Measurements from ENCODE around the gene SLC25A21.
A peak's percentile ranks its signal among the peaks of the same experiment; 100 is the strongest.

Gene SLC25A21

GRCh38 chr14:36661506-36662257 is 510.7 kb downstream of the SLC25A21 start, which contains the start of gene PAX9:
TSS of gene PAX9 (plus strand) at chr14:36661860. CDS start at chr14:36662090, 230 bp downstream.
- Histone ChIP-seq H2AK5ac (ENCODE audit: low read depth, low read length) (peak within 1 kb of the TSS; percentile 2), H3K4ac (ENCODE audit: low read length) (no peak within 1 kb of the TSS), H2BK12ac (ENCODE audit: low read length) (no peak within 1 kb of the TSS), H3K18ac (ENCODE audit: low read length) (peak within 1 kb of the TSS; percentile 40), H3K4me2 (ENCODE audit: insufficient read depth, low read length, poor library complexity, severe bottlenecking) (peak within 1 kb of the TSS; percentile 74), H3K4me3 (ENCODE audit: low read length in 2 of 2) (peak within 1 kb of the TSS; percentile 23 to 41), H3K9me3 (replicated peaks in 1 of 2; ENCODE audit: control insufficient read depth in 2 of 2, insufficient read depth in 1 of 2, low read depth in 1 of 2, low read length in 2 of 2) (peaks cover 0 to 2% of the 10 kb centered on the region in 2 donors), H3K27me3 (ENCODE audit: control insufficient read depth in 3 of 3, insufficient read depth in 3 of 3, low read depth in 1 of 3, low read length in 3 of 3) (peaks cover 71 to 100% (median 97%) of the 10 kb centered on the region in 3 experiments), H3K79me1 (ENCODE audit: low read depth, low read length) (peaks cover 3% of the 10 kb centered on the region), H3K27ac (replicated peaks; ENCODE audit: low read length) (no peak within 1 kb of the TSS), H3K36me3 (replicated peaks in 1 of 2; ENCODE audit: control insufficient read depth in 2 of 2, insufficient read depth in 2 of 2, low read length in 2 of 2) (no peaks in the 10 kb centered on the region), H3K14ac (ENCODE audit: low read length) (peak within 1 kb of the TSS; percentile 97), H2BK5ac (ENCODE audit: low read length) (peak within 1 kb of the TSS; percentile 58), H3K23ac (ENCODE audit: low read depth, low read length, poor library complexity) (peak within 1 kb of the TSS; percentile 56), H4K8ac (ENCODE audit: low read depth, low read length) (no peak within 1 kb of the TSS), H2BK15ac (ENCODE audit: low read length) (no peak within 1 kb of the TSS), H4K91ac (ENCODE audit: low read depth, low read length, poor library complexity) (no peak within 1 kb of the TSS), H3K9ac (ENCODE audit: low read depth, low read length, poor library complexity) (peak within 1 kb of the TSS; percentile 72), H3K4me1 (ENCODE audit: control insufficient read depth in 2 of 2, insufficient read depth in 1 of 2, low read depth in 1 of 2, low read length in 2 of 2) (peaks cover 14 to 27% of the 10 kb centered on the region in 2 donors), H2BK120ac (ENCODE audit: low read depth, low read length) (no peak within 1 kb of the TSS), H2AFZ (ENCODE audit: low read length) (peak within 1 kb of the TSS; percentile 93)
- WGBS, 2 donors (ENCODE audit: extremely low coverage in 2 of 2, insufficient read length in 2 of 2, insufficient replicate concordance in 1 of 2), result no CpG with 5 or more reads among the region's 44 CpGs
- DNase-seq (ENCODE audit: low spot score), result peak; percentile 91

- H2BK15ac ChIP-seq (ENCODE audit: low read length), result no peak overlapping the region
- no peak overlapping the region for H4K8ac ChIP-seq (ENCODE audit: low read depth, low read length)
- peak overlapping the region; percentile 74 for H3K4me2 ChIP-seq (ENCODE audit: insufficient read depth, low read length, poor library complexity, severe bottlenecking)
- peak overlapping the region; percentile 56 for H3K23ac ChIP-seq (ENCODE audit: low read depth, low read length, poor library complexity)
- H3K79me1 ChIP-seq (ENCODE audit: low read depth, low read length), result no peaks in the 10 kb centered on the region
- peak overlapping the region; percentile 72 for H3K9ac ChIP-seq (ENCODE audit: low read depth, low read length, poor library complexity)
- peaks cover 71 to 100% (median 97%) of the 10 kb centered on the region in 3 experiments for H3K27me3 ChIP-seq (ENCODE audit: control insufficient read depth in 3 of 3, insufficient read depth in 3 of 3, low read depth in 1 of 3, low read length in 3 of 3)
- H3K4me1 ChIP-seq (ENCODE audit: control insufficient read depth in 2 of 2, insufficient read depth in 1 of 2, low read depth in 1 of 2, low read length in 2 of 2), result peaks cover 10 to 29% of the 10 kb centered on the region in 2 donors
- H3K9me3 ChIP-seq (replicated peaks in 1 of 2; ENCODE audit: control insufficient read depth in 2 of 2, insufficient read depth in 1 of 2, low read depth in 1 of 2, low read length in 2 of 2), result peaks cover 0 to 2% of the 10 kb centered on the region in 2 donors
- no peak overlapping the region for H3K27ac ChIP-seq (replicated peaks; ENCODE audit: low read length)
- H3K4ac ChIP-seq (ENCODE audit: low read length), result no peak overlapping the region
- peak overlapping the region; percentile 93 for H2AFZ ChIP-seq (ENCODE audit: low read length)
- H4K91ac ChIP-seq (ENCODE audit: low read depth, low read length, poor library complexity), result no peak overlapping the region
- no peak overlapping the region for H2BK12ac ChIP-seq (ENCODE audit: low read length)
- H2BK5ac ChIP-seq (ENCODE audit: low read length), result no peak overlapping the region
- no peaks in the 10 kb centered on the region for H3K36me3 ChIP-seq (replicated peaks in 1 of 2; ENCODE audit: control insufficient read depth in 2 of 2, insufficient read depth in 2 of 2, low read length in 2 of 2)
- no peak for DNase-seq (ENCODE audit: low spot score)
- H3K18ac ChIP-seq (ENCODE audit: low read length), result peak overlapping the region; percentile 40
- no CpG with 5 or more reads among the region's 35 CpGs for WGBS, 2 donors (ENCODE audit: extremely low coverage in 2 of 2, insufficient read length in 2 of 2, insufficient replicate concordance in 1 of 2)
- H2AK5ac ChIP-seq (ENCODE audit: low read depth, low read length), result no peak overlapping the region
- H3K14ac ChIP-seq (ENCODE audit: low read length), result no peak overlapping the region
- H2BK120ac ChIP-seq (ENCODE audit: low read depth, low read length), result no peak overlapping the region
- H3K4me3 ChIP-seq (ENCODE audit: low read length in 2 of 2), result peak overlapping the region in 1 of 2 donors; percentile 41
Observed at GRCh38 chr14:36660736-36661505, 511.5 kb downstream of the SLC25A21 start.

- H2BK5ac ChIP-seq (ENCODE audit: low read length), result no peak overlapping the region
- no peak overlapping the region for H3K9ac ChIP-seq (ENCODE audit: low read depth, low read length, poor library complexity)
- H3K4me2 ChIP-seq (ENCODE audit: insufficient read depth, low read length, poor library complexity, severe bottlenecking), result no peak overlapping the region
- H3K36me3 ChIP-seq (replicated peaks in 1 of 2; ENCODE audit: control insufficient read depth in 2 of 2, insufficient read depth in 2 of 2, low read length in 2 of 2), result no peaks in the 10 kb centered on the region
- no peaks in the 10 kb centered on the region for H3K79me1 ChIP-seq (ENCODE audit: low read depth, low read length)
- H4K8ac ChIP-seq (ENCODE audit: low read depth, low read length), result no peak overlapping the region
- peak overlapping the region; percentile 5 for H3K23ac ChIP-seq (ENCODE audit: low read depth, low read length, poor library complexity)
- peaks cover 74 to 100% (median 98%) of the 10 kb centered on the region in 3 experiments for H3K27me3 ChIP-seq (ENCODE audit: control insufficient read depth in 3 of 3, insufficient read depth in 3 of 3, low read depth in 1 of 3, low read length in 3 of 3)
- no peak overlapping the region for H2AK5ac ChIP-seq (ENCODE audit: low read depth, low read length)
- no peak for DNase-seq (ENCODE audit: low spot score)
- no peak overlapping the region for H2AFZ ChIP-seq (ENCODE audit: low read length)
- no peak overlapping the region for H2BK120ac ChIP-seq (ENCODE audit: low read depth, low read length)
- H3K4me3 ChIP-seq (ENCODE audit: low read length in 2 of 2), result no peak overlapping the region
- no peak overlapping the region for H4K91ac ChIP-seq (ENCODE audit: low read depth, low read length, poor library complexity)
- H3K9me3 ChIP-seq (replicated peaks in 1 of 2; ENCODE audit: control insufficient read depth in 2 of 2, insufficient read depth in 1 of 2, low read depth in 1 of 2, low read length in 2 of 2), result peaks cover 2% of the 10 kb centered on the region in 2 donors
- no peak overlapping the region for H3K18ac ChIP-seq (ENCODE audit: low read length)
- no peak overlapping the region for H3K14ac ChIP-seq (ENCODE audit: low read length)
- H3K27ac ChIP-seq (replicated peaks; ENCODE audit: low read length), result no peak overlapping the region
- no peak overlapping the region for H2BK12ac ChIP-seq (ENCODE audit: low read length)
- peaks cover 10 to 29% of the 10 kb centered on the region in 2 donors for H3K4me1 ChIP-seq (ENCODE audit: control insufficient read depth in 2 of 2, insufficient read depth in 1 of 2, low read depth in 1 of 2, low read length in 2 of 2)
- WGBS, 2 donors (ENCODE audit: extremely low coverage in 2 of 2, insufficient read length in 2 of 2, insufficient replicate concordance in 1 of 2), result no CpG with 5 or more reads among the region's 19 CpGs
- no peak overlapping the region for H2BK15ac ChIP-seq (ENCODE audit: low read length)
- no peak overlapping the region for H3K4ac ChIP-seq (ENCODE audit: low read length)
Observed at GRCh38 chr14:36659822-36660735, 512.3 kb downstream of the SLC25A21 start.

Data from neuronal stem cell (in vitro differentiated cells).